ENCODE results near the gene MARCHF6.

The MARCHF6 gene

DNA sequence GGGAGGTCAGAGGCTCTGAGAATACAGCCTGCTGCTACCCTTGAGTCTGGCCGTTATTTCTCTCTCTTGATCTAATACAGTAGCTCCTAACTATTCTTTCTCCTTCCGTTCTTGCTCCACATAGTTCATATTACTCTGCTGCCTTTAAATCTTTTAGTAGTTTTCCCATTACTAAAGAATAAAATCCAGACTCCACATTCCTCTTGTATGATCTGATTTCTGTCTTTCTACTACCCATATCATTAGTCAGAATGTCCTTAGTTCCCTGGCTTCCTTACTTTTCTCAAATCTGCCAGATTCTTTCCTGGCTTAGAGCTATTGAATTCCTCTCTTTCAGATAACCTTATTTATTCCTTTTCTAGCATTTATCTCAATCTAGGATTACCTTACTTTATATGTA is 40.0 kb downstream of the MARCHF6 start:
- no peak for TF ChIP-seq CTCF (IDR thresholded peaks at IDR 0.05; ENCODE audit: low read depth, low read length)
- TF ChIP-seq EZH2phosphoT487 (IDR thresholded peaks at IDR 0.05; ENCODE audit: low read depth), result no peak
- no peak overlapping the region for H3K4me3 ChIP-seq (ENCODE audit: low read length)

DNA sequence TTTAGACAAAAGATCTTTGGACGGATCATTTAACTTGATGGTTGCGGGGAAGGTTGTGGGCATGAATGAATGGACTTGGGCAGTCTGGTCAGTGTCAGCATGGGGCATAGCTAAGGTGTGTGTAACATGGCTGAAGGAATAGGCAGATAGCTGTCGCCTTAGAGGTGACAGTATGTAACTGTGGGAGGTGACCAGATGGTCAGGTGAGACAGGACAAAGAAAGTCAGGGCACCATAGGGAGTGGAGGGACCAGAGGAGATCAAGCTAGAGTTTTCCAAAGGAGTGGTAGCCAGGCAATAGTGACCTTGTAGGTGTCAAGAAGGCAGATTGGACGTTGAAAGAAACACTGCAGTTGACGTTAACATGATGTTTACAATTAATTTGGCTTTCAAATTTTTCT is 43.1 kb downstream of the MARCHF6 start:
- H3K79me2 ChIP-seq (ENCODE audit: low read length), result no peaks in the 10 kb centered on the region
- H4K20me1 ChIP-seq (ENCODE audit: insufficient read depth, low read length), result 0 out of 2 replicates have a peak, but pooled peaks cover 3% of the 10 kb centered on the region
- no peak overlapping the region for H3K27ac ChIP-seq (ENCODE audit: low read length)
- H2AFZ ChIP-seq (ENCODE audit: low read depth, low read length), result no peak overlapping the region
- TF ChIP-seq EZH2phosphoT487 (IDR thresholded peaks at IDR 0.05; ENCODE audit: low read depth) (no peak), CTCF (IDR thresholded peaks at IDR 0.05; ENCODE audit: low read depth, low read length) (no peak)
- H3K4me3 ChIP-seq (ENCODE audit: low read length), result no peak overlapping the region
- H3K9me3 ChIP-seq (ENCODE audit: insufficient read depth, low read length), result no peaks in the 10 kb centered on the region
- no peaks in the 10 kb centered on the region for H3K27me3 ChIP-seq (ENCODE audit: low read depth, low read length)
- H3K4me1 ChIP-seq (ENCODE audit: low read length), result peaks cover 8% of the 10 kb centered on the region
- H3K9ac ChIP-seq (ENCODE audit: low read length), result no peak overlapping the region
- H3K4me2 ChIP-seq (ENCODE audit: low read length), result no peak overlapping the region
- H3K36me3 ChIP-seq (replicated peaks; ENCODE audit: low read depth, low read length), result peaks cover 36% of the 10 kb centered on the region

More for the DNA sequence above, 40.0 kb downstream of the MARCHF6 start:
- peaks cover 34% of the 10 kb centered on the region for H3K36me3 ChIP-seq (replicated peaks; ENCODE audit: low read depth, low read length)
- peaks cover 2% of the 10 kb centered on the region for H3K4me1 ChIP-seq (ENCODE audit: low read length)
- H3K9me3 ChIP-seq (ENCODE audit: insufficient read depth, low read length), result no peaks in the 10 kb centered on the region
- H3K4me2 ChIP-seq (ENCODE audit: low read length), result no peak overlapping the region
- no peaks in the 10 kb centered on the region for H3K79me2 ChIP-seq (ENCODE audit: low read length)
- H3K27ac ChIP-seq (ENCODE audit: low read length), result no peak overlapping the region
- H3K27me3 ChIP-seq (ENCODE audit: low read depth, low read length), result no peaks in the 10 kb centered on the region
- H3K9ac ChIP-seq (ENCODE audit: low read length), result no peak overlapping the region
- no peak overlapping the region for H2AFZ ChIP-seq (ENCODE audit: low read depth, low read length)
- no peaks in the 10 kb centered on the region for H4K20me1 ChIP-seq (ENCODE audit: insufficient read depth, low read length)

GRCh38 chr5:10399839-10400238 is 46.3 kb downstream of the MARCHF6 start:
- H2AFZ ChIP-seq (ENCODE audit: low read depth, low read length), result no peak overlapping the region
- H3K27me3 ChIP-seq (ENCODE audit: low read depth, low read length), result no peaks in the 10 kb centered on the region
- H3K4me2 ChIP-seq (ENCODE audit: low read length), result no peak overlapping the region
- TF ChIP-seq CTCF (IDR thresholded peaks at IDR 0.05; ENCODE audit: low read depth, low read length) (no peak), EZH2phosphoT487 (IDR thresholded peaks at IDR 0.05; ENCODE audit: low read depth) (no peak)
- H3K36me3 ChIP-seq (replicated peaks; ENCODE audit: low read depth, low read length), result peaks cover 44% of the 10 kb centered on the region
- no peaks in the 10 kb centered on the region for H3K9me3 ChIP-seq (ENCODE audit: insufficient read depth, low read length)
- no peak overlapping the region for H3K9ac ChIP-seq (ENCODE audit: low read length)
- H3K4me1 ChIP-seq (ENCODE audit: low read length), result peaks cover 8% of the 10 kb centered on the region
- no peak overlapping the region for H3K27ac ChIP-seq (ENCODE audit: low read length)
- no peaks in the 10 kb centered on the region; the same call in 1 of the 2 replicates for H3K79me2 ChIP-seq (ENCODE audit: low read length)
- H4K20me1 ChIP-seq (ENCODE audit: insufficient read depth, low read length), result 0 out of 2 replicates have a peak, but pooled peaks cover 3% of the 10 kb centered on the region
- H3K4me3 ChIP-seq (ENCODE audit: low read length), result no peak overlapping the region

DNA sequence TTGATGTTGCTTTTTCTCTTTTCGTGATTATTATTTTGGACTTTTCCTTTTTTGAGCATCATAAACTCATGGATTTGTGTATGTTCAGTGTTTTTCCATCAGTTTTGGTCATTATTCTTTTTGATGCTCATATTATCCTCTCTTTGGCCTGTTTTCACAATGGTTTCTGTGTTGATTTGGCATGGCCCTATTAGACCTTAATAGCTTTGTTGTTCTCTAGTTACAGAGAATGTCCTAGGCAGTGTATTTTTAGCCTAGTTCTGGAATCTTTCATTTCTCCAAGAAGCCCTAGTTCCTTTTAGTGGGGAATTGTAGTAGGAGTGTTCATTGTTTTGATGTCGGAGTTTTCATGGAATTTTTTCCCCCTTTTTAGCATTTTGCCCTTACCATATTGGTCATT is 46.9 kb downstream of the MARCHF6 start:
- no peaks in the 10 kb centered on the region for H3K27me3 ChIP-seq (ENCODE audit: low read depth, low read length)
- no peak for TF ChIP-seq CTCF (IDR thresholded peaks at IDR 0.05; ENCODE audit: low read depth, low read length)
- no peak for TF ChIP-seq EZH2phosphoT487 (IDR thresholded peaks at IDR 0.05; ENCODE audit: low read depth)
- no peaks in the 10 kb centered on the region for H3K9me3 ChIP-seq (ENCODE audit: insufficient read depth, low read length)
- H3K9ac ChIP-seq (ENCODE audit: low read length), result no peak overlapping the region
- H3K4me1 ChIP-seq (ENCODE audit: low read length), result peaks cover 8% of the 10 kb centered on the region
- peaks cover 48% of the 10 kb centered on the region for H3K36me3 ChIP-seq (replicated peaks; ENCODE audit: low read depth, low read length)
- no peak overlapping the region for H3K4me2 ChIP-seq (ENCODE audit: low read length)
- no peak overlapping the region for H3K4me3 ChIP-seq (ENCODE audit: low read length)
- H2AFZ ChIP-seq (ENCODE audit: low read depth, low read length), result no peak overlapping the region
- H4K20me1 ChIP-seq (ENCODE audit: insufficient read depth, low read length), result 0 out of 2 replicates have a peak, but pooled peaks cover 3% of the 10 kb centered on the region
- no peak overlapping the region for H3K27ac ChIP-seq (ENCODE audit: low read length)
- no peaks in the 10 kb centered on the region; the same call in 1 of the 2 replicates for H3K79me2 ChIP-seq (ENCODE audit: low read length)

All from OCI-LY3 (cell line).